ENCODE results near the gene MGMT. TPM values are rescaled to one million over a fixed set of nuclear protein-coding genes. Genes with fewer than 3 reads are reported as not detected.

MGMT gene
- total RNA-seq, 3 donors from 2014 or later: 34.1 to 57.8 (median 46.7) TPM

DNA sequence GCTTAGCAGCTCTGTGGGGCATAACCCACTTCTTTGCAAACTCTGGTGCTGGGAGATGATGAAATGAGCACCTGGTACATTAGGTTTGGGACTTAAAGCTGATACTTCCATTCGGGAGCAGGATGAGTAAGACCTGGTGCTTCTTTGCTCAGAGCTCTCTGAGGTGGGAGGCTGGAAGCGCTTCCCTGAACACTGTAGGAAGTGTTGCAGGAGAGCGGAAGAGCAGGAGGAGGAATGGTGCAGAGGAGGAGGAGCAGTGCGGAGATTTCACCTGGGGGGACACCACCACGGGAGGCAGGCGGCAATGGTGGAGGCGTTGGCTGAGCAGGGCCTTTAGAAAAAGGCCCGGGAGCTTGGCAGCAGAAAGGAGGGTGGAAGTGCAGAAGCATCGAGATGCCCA, 142.5 kb downstream of the MGMT start:
- Histone ChIP-seq H3K27me3 (no peaks in the 10 kb centered on the region), H3K4me3 (no peak overlapping the region), H3K9me3 (no peaks in the 10 kb centered on the region), H3K36me3 (no peaks in the 10 kb centered on the region), H3K4me1 (no peaks in the 10 kb centered on the region), H3K27ac (no peak overlapping the region)
- TF ChIP-seq POLR2A (IDR thresholded peaks at IDR 0.05) (no peak), CTCF (IDR thresholded peaks at IDR 0.05) (no peak), POLR2AphosphoS5 (IDR thresholded peaks at IDR 0.05) (no peak)
- intact Hi-C loops (cut with DNase I; ENCODE audit: low total_unique reads): no loop called here
- DNase-seq (ENCODE audit: low spot score in 2 of 2): no peak

- H3K4me3 ChIP-seq: no peak overlapping the region
- no peaks in the 10 kb centered on the region for H3K27me3 ChIP-seq
- no peak for DNase-seq (ENCODE audit: low spot score in 2 of 2)
- H3K9me3 ChIP-seq: no peaks in the 10 kb centered on the region
- no peak for TF ChIP-seq POLR2A (IDR thresholded peaks at IDR 0.05)
- TF ChIP-seq CTCF (IDR thresholded peaks at IDR 0.05): no peak
- TF ChIP-seq POLR2AphosphoS5 (IDR thresholded peaks at IDR 0.05): no peak
- H3K27ac ChIP-seq: no peak overlapping the region
- H3K36me3 ChIP-seq: no peaks in the 10 kb centered on the region
- no peaks in the 10 kb centered on the region for H3K4me1 ChIP-seq
- intact Hi-C loops (cut with DNase I; ENCODE audit: low total_unique reads): no loop called here
These were observed 145.6 kb downstream of the MGMT start for GRCh38 chr10:129612481-129613109.

DNA sequence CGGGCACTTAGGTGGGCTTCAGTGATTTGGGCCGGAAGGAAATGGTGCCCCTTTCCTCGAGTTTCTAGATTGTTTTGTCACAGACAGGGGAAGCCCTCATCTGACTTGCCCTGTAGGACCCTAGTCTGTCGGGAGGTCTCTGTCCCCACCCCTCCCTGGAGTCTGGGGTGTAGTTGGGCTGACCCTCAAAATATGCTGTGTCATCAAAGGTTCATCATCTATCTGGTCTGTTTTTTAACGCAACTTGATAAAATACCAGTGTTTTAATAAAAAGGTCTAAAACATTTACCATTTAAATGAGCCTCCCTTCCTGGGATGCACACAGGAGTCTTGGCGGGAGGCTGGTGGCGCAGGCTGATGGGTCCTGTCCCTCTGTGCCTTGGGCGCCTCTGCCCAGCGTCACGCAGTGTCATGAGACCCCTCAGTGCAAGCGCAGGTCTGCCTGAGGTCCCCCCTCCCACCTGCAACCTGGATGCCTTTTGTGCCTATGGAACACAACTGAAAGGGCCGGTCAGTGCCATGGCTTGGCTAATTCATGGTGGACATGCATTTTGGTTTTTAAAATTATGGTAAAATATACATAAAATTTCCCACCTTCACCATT, 146.4 kb downstream of the MGMT start:
- intact Hi-C loops (cut with DNase I; ENCODE audit: low total_unique reads): no loop called here
- no peak overlapping the region for H3K27ac ChIP-seq
- H3K9me3 ChIP-seq: no peaks in the 10 kb centered on the region
- no peak for DNase-seq (ENCODE audit: low spot score in 2 of 2)
- TF ChIP-seq POLR2AphosphoS5 (IDR thresholded peaks at IDR 0.05): no peak
- TF ChIP-seq POLR2A (IDR thresholded peaks at IDR 0.05): no peak
- no peak for TF ChIP-seq CTCF (IDR thresholded peaks at IDR 0.05)
- no peaks in the 10 kb centered on the region for H3K36me3 ChIP-seq
- H3K4me3 ChIP-seq: no peak overlapping the region
- H3K4me1 ChIP-seq: no peaks in the 10 kb centered on the region
- no peaks in the 10 kb centered on the region for H3K27me3 ChIP-seq

- H3K27ac ChIP-seq: no peak overlapping the region
- no peaks in the 10 kb centered on the region for H3K9me3 ChIP-seq
- no peak overlapping the region for H3K4me3 ChIP-seq
- H3K36me3 ChIP-seq: no peaks in the 10 kb centered on the region
- intact Hi-C loops (cut with DNase I; ENCODE audit: low total_unique reads): no loop called here
- H3K27me3 ChIP-seq: no peaks in the 10 kb centered on the region
- no peak for TF ChIP-seq POLR2AphosphoS5 (IDR thresholded peaks at IDR 0.05)
- no peak for TF ChIP-seq POLR2A (IDR thresholded peaks at IDR 0.05)
- TF ChIP-seq CTCF (IDR thresholded peaks at IDR 0.05): no peak
- DNase-seq (ENCODE audit: low spot score in 2 of 2): no peak
- no peaks in the 10 kb centered on the region for H3K4me1 ChIP-seq
These were observed 147.3 kb downstream of the MGMT start for GRCh38 chr10:129614341-129614740.

DNA sequence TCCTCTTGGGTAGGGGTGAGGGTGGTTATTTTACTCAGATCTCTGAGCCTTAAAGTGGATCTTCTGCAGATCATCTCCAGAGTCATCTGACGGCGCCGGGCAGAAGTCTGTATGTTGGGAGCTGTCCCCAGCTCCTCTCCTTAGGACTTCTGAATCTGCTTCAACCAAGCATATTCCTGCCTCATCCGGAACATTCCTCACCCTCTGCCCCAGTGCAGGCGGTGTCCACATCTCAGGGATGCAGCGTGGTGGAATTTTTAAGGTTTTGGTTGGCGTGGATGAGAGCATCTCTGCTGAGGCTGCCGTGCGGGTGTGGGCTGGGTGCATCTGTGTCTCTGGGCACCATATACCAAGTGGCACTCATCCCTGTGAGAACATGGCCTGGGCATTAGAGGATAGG, 148.3 kb downstream of the MGMT start:
- TF ChIP-seq POLR2AphosphoS5 (IDR thresholded peaks at IDR 0.05) (no peak), CTCF (IDR thresholded peaks at IDR 0.05) (no peak), POLR2A (IDR thresholded peaks at IDR 0.05) (no peak)
- Histone ChIP-seq H3K36me3 (no peaks in the 10 kb centered on the region), H3K27ac (no peak overlapping the region), H3K4me3 (no peak overlapping the region), H3K27me3 (no peaks in the 10 kb centered on the region), H3K9me3 (no peaks in the 10 kb centered on the region), H3K4me1 (no peaks in the 10 kb centered on the region)
- intact Hi-C loops (cut with DNase I; ENCODE audit: low total_unique reads): no loop called here
- DNase-seq (ENCODE audit: low spot score in 2 of 2): no peak
